Neural cell (in vitro differentiated cells): Measurements from ENCODE around the gene CALHM6. TPM values are rescaled to one million over a fixed set of nuclear protein-coding genes. Genes with fewer than 3 reads are reported as not detected.

Experiments used
- H2AFZ ChIP-seq: fragments of 200-600, 300-800 bp; sonication (generic), shearing (Covaris generic); 2 replicates; pipeline ENCODE4 v1.6.0; 2014; ENCODE audit warnings: low read depth, mild to moderate bottlenecking, antibody characterized with exemption, low read length, moderate library complexity
- H3F3A ChIP-seq: fragments of 200-600 bp; shearing (Covaris generic); 2 replicates; pipeline ENCODE4 v1.6.1; 2016; ENCODE audit warnings: mild to moderate bottlenecking, moderate library complexity, mixed read lengths, antibody characterized with exemption, low read length; ENCODE audit not compliant: insufficient read depth, poor library complexity, severe bottlenecking
- H3K27ac ChIP-seq: fragments of 200-600, 300-800 bp; sonication (generic), shearing (Covaris generic); 2 replicates; pipeline ENCODE4 v1.5.1; 2014; ENCODE audit warnings: mild to moderate bottlenecking, low read length, moderate library complexity
- H3K27me3 ChIP-seq: fragments of 300-800, 200-600 bp; sonication (generic), shearing (Covaris generic); 2 replicates; pipeline ENCODE4 v1.6.0; 2014; ENCODE audit warnings: mild to moderate bottlenecking, low read depth, low read length, moderate library complexity; ENCODE audit not compliant: insufficient read depth
- H3K36me3 ChIP-seq: fragments of 300-800, 200-600 bp; sonication (generic), shearing (Covaris generic); 2 replicates; pipeline ENCODE4 v1.5.1; 2014; ENCODE audit warnings: mild to moderate bottlenecking, antibody characterized with exemption, low read length, moderate library complexity; ENCODE audit not compliant: insufficient read depth
- H3K4me2 ChIP-seq: fragments of 300-800, 200-600 bp; sonication (generic), shearing (Covaris generic); 2 replicates; pipeline ENCODE4 v1.6.0; 2014; ENCODE audit warnings: mild to moderate bottlenecking, low read length
- H3K4me3 ChIP-seq: fragments of 300-800, 200-600 bp; sonication (generic), shearing (Covaris generic); 2 replicates; pipeline ENCODE4 v1.5.1; 2014; ENCODE audit warnings: mild to moderate bottlenecking, low read length, moderate library complexity
- H3K79me2 ChIP-seq: fragments of 200-600 bp; shearing (Covaris generic); replicated peaks from 2 replicates; pipeline ENCODE4 v1.6.0; 2014; ENCODE audit warnings: mild to moderate bottlenecking, low read length, moderate library complexity; ENCODE audit not compliant: insufficient read depth
- H3K9ac ChIP-seq: fragments of 300-800, 200-600 bp; sonication (generic), shearing (Covaris generic); 2 replicates; pipeline ENCODE4 v1.6.1; 2016; ENCODE audit warnings: mild to moderate bottlenecking, low read length, mixed read lengths
- H3K9me2 ChIP-seq: fragments of 200-600 bp; shearing (Covaris generic); 2 replicates; pipeline ENCODE4 v1.6.1; 2016; ENCODE audit warnings: mild to moderate bottlenecking, low read length, mixed read lengths; ENCODE audit not compliant: insufficient read depth
- H3K9me3 ChIP-seq: fragments of 200-600, 300-800 bp; sonication (generic), shearing (Covaris generic); 2 replicates; pipeline ENCODE4 v1.6.1; 2016; ENCODE audit warnings: mild to moderate bottlenecking, mixed run types, low read length, moderate library complexity, mixed read lengths
- H4K20me1 ChIP-seq: fragments of 200-600 bp; shearing (Covaris generic); 2 replicates; pipeline ENCODE4 v1.6.1; 2016; ENCODE audit warnings: mild to moderate bottlenecking, mixed run types; ENCODE audit not compliant: insufficient read depth
- EP300 ChIP-seq: fragments of 450-650 bp; conservative IDR thresholded peaks from 2 replicates; pipeline ENCODE4 v1.6.1; 2014; ENCODE audit warnings: antibody characterized with exemption, mild to moderate bottlenecking, moderate library complexity; ENCODE audit not compliant: poor library complexity, severe bottlenecking
- EZH2 ChIP-seq: fragments of 200-600, 300-800 bp; shearing (Covaris generic), sonication (generic); IDR thresholded peaks from 2 replicates; pipeline ENCODE4 v1.6.1; 2014; ENCODE audit warnings: antibody characterized with exemption, low read length, borderline replicate concordance, mild to moderate bottlenecking; ENCODE audit not compliant: insufficient read depth, poor library complexity, severe bottlenecking
- MXI1 ChIP-seq: fragments of 450-650 bp; conservative IDR thresholded peaks from 2 replicates; pipeline ENCODE4 v1.6.1; 2014; ENCODE audit warnings: antibody characterized with exemption, mild to moderate bottlenecking; ENCODE audit not compliant: poor library complexity, severe bottlenecking
- POLR2AphosphoS5 ChIP-seq: IDR thresholded peaks from 2 replicates; pipeline ENCODE4 v1.6.1; 2012
- RAD21 ChIP-seq: fragments of 450-650 bp; conservative IDR thresholded peaks from 2 replicates; pipeline ENCODE4 v1.6.1; 2014; ENCODE audit warnings: antibody characterized with exemption, mild to moderate bottlenecking, moderate library complexity
- SMC3 ChIP-seq: fragments of 450-650 bp; conservative IDR thresholded peaks from 2 replicates; pipeline ENCODE4 v1.6.1; 2014; ENCODE audit warnings: antibody characterized with exemption, mild to moderate bottlenecking, moderate library complexity; ENCODE audit not compliant: poor library complexity
- TAF1 ChIP-seq: IDR thresholded peaks from 2 replicates; pipeline ENCODE4 v1.6.1; 2012; ENCODE audit warnings: low read depth
- polyA plus RNA-seq: library from polyadenylated mRNA; depleted of rRNA; stranded (reverse); fragments of >200 nt; gene quantifications from 2 replicates; pipeline ENCODE4 v1.2.3, GENCODE V29; 2014
- TF ChIP-seq, protein P1 (sequence below): IDR thresholded peaks from 2 replicates; pipeline ENCODE4 v1.6.1; 2012; ENCODE audit warnings: borderline replicate concordance
- TF ChIP-seq, protein P2 (sequence below): fragments of 450-650 bp; IDR thresholded peaks from 2 replicates; pipeline ENCODE4 v1.5.1; 2014; ENCODE audit warnings: antibody characterized with exemption, mild to moderate bottlenecking, moderate library complexity; ENCODE audit not compliant: poor library complexity, severe bottlenecking

The CALHM6 gene
- polyA plus RNA-seq, 1 donor from 2014 or later = 12.0 TPM

DNA sequence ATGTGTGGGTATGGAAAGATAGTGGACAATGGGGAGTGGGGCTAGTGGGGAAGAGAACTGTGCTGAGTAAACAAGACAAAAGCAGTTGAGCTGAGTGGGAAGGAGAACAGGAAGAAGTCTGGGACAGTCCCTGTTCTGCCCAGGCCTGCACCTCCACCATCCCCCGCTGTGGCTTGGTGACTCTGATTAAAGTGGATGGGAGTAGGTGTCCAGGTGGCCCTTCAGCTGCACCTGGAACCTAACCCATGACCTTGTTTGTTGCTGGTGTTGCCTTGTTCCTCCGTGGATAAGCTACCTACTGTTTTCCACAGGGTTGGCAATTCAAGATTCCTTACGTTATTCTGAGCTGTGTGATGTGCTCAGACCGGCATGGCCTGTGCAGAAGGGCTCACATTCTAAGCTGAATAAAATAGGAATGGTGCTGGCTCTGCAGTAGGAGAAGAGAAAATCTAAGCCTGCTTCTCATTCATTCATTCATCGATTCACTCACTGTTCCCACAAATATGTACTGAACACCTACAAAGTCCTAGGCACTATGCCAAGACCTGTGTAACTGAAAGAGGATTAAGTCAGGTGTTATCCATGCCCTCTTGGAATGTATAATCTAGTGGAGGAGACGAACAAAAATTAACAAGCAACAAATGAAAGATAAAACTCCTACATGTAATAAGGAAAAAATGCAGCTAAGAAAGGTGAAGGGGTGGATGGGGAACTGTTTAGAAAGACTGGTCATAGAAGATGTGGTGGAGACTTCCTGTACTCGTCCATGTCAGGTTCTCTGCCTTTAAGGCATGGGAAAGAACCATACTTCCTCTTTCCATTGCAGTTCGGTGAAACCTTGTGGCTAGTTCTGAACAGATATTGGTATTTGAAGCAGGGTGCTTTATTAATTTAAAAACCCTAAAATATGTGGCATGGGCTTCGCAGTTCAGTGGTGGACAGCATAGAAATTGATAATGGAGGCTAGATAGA, 10.1 kb upstream of the CALHM6 start:
- Histone ChIP-seq H3K36me3 (no peaks in the 10 kb centered on the region), H2AFZ (no peak overlapping the region), H3K79me2 (no peaks in the 10 kb centered on the region), H3K27me3 (no peaks in the 10 kb centered on the region), H3K9me2 (no peaks in the 10 kb centered on the region), H3K9me3 (no peaks in the 10 kb centered on the region), H3K4me3 (no peak overlapping the region), H4K20me1 (no peaks in the 10 kb centered on the region), H3F3A (no peaks in the 10 kb centered on the region), H3K4me2 (no peak overlapping the region), H3K9ac (no peak overlapping the region), H3K27ac (no peak overlapping the region)
- TF ChIP-seq EP300 (no peak), TAF1 (no peak), POLR2AphosphoS5 (no peak), SMC3 (no peak), MXI1 (no peak), RAD21 (no peak), EZH2 (no peak)
- TF ChIP-seq, protein P1, sequence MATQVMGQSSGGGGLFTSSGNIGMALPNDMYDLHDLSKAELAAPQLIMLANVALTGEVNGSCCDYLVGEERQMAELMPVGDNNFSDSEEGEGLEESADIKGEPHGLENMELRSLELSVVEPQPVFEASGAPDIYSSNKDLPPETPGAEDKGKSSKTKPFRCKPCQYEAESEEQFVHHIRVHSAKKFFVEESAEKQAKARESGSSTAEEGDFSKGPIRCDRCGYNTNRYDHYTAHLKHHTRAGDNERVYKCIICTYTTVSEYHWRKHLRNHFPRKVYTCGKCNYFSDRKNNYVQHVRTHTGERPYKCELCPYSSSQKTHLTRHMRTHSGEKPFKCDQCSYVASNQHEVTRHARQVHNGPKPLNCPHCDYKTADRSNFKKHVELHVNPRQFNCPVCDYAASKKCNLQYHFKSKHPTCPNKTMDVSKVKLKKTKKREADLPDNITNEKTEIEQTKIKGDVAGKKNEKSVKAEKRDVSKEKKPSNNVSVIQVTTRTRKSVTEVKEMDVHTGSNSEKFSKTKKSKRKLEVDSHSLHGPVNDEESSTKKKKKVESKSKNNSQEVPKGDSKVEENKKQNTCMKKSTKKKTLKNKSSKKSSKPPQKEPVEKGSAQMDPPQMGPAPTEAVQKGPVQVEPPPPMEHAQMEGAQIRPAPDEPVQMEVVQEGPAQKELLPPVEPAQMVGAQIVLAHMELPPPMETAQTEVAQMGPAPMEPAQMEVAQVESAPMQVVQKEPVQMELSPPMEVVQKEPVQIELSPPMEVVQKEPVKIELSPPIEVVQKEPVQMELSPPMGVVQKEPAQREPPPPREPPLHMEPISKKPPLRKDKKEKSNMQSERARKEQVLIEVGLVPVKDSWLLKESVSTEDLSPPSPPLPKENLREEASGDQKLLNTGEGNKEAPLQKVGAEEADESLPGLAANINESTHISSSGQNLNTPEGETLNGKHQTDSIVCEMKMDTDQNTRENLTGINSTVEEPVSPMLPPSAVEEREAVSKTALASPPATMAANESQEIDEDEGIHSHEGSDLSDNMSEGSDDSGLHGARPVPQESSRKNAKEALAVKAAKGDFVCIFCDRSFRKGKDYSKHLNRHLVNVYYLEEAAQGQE = no peak

DNA sequence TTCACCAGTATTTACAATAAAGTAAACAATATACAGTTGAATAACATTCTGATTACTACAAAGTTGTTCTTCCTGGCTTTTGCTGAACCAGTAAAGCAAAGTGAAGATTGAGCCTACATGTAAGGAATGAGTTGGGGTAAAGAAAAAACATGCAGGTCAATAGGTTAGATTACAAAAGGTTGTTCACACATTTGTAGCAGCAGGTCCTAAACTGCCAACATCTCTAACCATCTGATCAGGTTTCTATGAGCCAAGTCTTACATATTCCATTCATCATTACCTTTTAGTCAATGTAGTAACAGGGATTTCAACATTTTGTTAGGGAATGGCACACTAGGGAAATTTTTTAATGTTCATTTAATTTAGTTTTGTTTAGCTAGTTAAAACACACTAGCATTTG, 9.3 kb upstream of the CALHM6 start:
- Histone ChIP-seq H3K9me3 (no peaks in the 10 kb centered on the region), H3F3A (no peaks in the 10 kb centered on the region), H2AFZ (no peak overlapping the region), H3K4me3 (no peak overlapping the region), H4K20me1 (no peaks in the 10 kb centered on the region), H3K36me3 (no peaks in the 10 kb centered on the region), H3K4me2 (no peak overlapping the region), H3K79me2 (no peaks in the 10 kb centered on the region), H3K9ac (no peak overlapping the region), H3K9me2 (no peaks in the 10 kb centered on the region), H3K27ac (no peak overlapping the region), H3K27me3 (no peaks in the 10 kb centered on the region)
- no peak for TF ChIP-seq MXI1
- TF ChIP-seq RAD21 = no peak
- TF ChIP-seq, protein P2, sequence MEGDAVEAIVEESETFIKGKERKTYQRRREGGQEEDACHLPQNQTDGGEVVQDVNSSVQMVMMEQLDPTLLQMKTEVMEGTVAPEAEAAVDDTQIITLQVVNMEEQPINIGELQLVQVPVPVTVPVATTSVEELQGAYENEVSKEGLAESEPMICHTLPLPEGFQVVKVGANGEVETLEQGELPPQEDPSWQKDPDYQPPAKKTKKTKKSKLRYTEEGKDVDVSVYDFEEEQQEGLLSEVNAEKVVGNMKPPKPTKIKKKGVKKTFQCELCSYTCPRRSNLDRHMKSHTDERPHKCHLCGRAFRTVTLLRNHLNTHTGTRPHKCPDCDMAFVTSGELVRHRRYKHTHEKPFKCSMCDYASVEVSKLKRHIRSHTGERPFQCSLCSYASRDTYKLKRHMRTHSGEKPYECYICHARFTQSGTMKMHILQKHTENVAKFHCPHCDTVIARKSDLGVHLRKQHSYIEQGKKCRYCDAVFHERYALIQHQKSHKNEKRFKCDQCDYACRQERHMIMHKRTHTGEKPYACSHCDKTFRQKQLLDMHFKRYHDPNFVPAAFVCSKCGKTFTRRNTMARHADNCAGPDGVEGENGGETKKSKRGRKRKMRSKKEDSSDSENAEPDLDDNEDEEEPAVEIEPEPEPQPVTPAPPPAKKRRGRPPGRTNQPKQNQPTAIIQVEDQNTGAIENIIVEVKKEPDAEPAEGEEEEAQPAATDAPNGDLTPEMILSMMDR = no peak
- TF ChIP-seq, protein P1 = no peak
- TF ChIP-seq EZH2 = no peak
